Stimulated activated CD4-positive, alpha-beta T cell treated with anti-CD3 and anti-CD28 coated beads, Interleukin-15, amount 100 ng/mL, for 24 hours (primary cell): ENCODE measurements around the gene SIL1.

Experiments used
- DNase-seq: peaks from one replicate; pipeline ENCODE4 v3.0.0-alpha.2; 2020

Gene SIL1

DNA sequence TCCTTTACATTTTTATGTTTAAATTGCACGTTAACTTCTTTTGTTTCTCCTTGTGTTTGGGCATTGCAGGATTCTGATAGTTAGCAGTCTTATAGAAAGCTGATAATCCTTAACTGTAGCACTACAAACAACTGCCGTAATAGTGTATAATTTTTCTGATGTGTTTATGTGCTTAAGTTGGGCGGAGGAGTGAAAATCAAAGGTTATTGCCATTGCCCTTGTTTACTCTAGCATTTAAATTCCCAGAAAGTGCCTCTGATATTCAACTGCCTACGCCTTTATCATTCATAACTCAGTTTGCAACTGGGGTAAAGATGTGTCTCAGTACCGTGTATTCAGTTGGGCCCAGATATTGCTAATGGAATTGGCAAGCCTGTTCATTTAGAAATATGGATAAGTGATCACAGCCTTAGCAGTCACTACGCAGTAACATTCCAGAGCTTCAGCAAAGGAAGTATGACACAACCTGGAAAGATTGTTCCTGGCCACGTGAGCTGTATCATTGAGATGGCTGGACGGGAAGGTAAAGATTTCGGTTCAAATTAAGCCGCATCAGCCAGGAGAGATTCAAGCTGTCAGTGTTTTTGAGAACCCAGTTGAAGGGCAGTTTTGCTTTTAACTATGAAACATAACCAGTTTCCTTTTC is 294.9 kb downstream of the SIL1 start:
- DNase-seq: no peak

DNA sequence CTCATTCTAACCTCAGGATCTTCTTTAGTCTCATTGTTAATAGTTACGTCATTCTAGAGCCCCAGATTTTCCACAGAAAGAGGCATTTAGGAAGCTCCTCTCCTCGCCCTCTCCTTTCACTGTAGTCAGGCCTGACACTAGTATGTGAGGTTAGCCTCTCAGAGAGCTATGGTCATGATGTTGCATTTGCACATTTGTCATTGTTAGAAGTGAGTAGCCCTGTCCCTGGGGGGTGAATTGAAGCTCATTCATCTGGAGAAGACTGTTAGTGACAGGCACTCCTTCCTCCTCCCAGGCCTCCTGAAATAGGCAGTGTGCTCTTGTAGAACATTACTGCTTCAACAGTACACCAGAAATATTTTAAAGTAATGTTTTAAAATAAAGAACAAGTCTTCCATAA is 296.5 kb downstream of the SIL1 start:
- no peak for DNase-seq

GRCh38 chr5:138900281-138900965 is 297.7 kb downstream of the SIL1 start:
- DNase-seq: peak; percentile 40

GRCh38 chr5:138898742-138899141 is 299.4 kb downstream of the SIL1 start:
- DNase-seq: no peak

GRCh38 chr5:138898299-138898698 is 299.9 kb downstream of the SIL1 start:
- no peak for DNase-seq
